Limb (tissue), 2 donors: ENCODE measurements around the gene ZNF627.
"Not testable (repeated sequence)": the region's sequence is repeated elsewhere in the genome, so short reads cannot be mapped to it uniquely, and the experiment has no call there.

Source experiments
- DNase-seq, 2 donors: peaks; one replicate each; pipeline ENCODE4 v3.0.0-alpha.2; 2016; ENCODE audit errors: extremely low spot score in 2 of 2

The ZNF627 gene

GRCh38 chr19:11624069-11624463 is 26.8 kb downstream of the ZNF627 start:
- no peak for DNase-seq

DNA sequence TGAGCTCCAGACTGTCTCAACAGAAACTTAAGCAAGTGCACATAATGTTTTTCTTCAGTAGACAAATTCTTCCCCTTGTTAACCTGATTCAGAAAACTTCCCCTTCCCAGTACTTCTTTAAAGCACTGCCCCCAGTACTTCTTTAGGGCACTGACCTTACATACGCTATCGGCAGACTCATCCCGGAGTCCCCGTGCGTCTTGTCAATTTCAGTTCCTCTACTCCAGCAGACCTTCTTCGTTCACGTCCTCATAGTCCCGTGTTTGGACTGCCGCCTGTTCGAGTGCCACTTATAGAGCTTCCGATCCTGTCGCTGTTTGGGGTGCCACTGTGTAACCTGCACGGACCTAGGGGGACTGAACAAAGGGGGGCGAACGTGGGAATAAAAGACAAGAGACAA is 29.0 kb downstream of the ZNF627 start:
- no peak for DNase-seq

GRCh38 chr19:11633223-11633622 is 35.9 kb downstream of the ZNF627 start:
- no peak for DNase-seq

GRCh38 chr19:11634018-11634662 is 36.9 kb downstream of the ZNF627 start:
- not testable (repeated sequence) for DNase-seq

DNA sequence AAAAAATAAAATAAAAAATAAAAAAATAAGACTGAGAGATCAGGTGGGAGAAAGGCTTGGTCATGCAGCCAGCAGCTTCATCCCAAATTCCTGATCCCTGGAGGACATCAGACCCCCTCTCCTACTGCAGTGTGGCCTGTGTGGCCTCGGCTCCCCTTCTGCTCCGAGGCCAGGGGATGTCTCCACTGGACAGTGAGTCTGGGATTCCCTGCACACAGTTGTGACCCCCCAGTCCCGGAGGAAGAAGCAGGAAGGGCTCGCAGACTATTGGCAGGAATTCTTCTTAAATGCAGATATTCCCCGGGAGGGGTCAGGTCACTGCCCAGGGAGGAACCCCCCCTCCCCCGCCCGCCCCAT is 41.9 kb downstream of the ZNF627 start:
- no peak for DNase-seq

GRCh38 chr19:11639602-11640471 is 42.6 kb downstream of the ZNF627 start:
- DNase-seq, result peak; percentile 96 to 98

DNA sequence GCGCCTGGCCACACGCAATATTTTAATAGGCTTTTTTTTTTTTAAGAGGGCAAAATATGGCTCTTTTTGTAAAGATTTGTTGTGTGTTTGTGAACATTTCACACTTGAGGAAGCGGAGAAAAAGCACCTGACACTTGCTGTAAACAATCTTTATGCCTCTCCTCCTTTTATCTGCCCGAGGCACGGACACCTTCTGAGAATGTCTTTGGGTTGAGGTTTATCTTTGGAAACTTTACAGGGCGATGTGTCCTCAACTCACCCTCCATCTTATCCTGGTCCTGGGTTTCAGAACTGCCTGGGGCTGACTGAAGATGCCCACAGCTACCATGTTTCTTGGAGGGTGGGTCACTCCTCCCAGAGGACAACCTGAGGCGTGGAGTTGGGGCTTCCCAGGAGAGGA is 44.0 kb downstream of the ZNF627 start:
- DNase-seq, result no peak

- DNase-seq, result no peak
Observed at GRCh38 chr19:11642902-11643301, 45.6 kb downstream of the ZNF627 start.

DNA sequence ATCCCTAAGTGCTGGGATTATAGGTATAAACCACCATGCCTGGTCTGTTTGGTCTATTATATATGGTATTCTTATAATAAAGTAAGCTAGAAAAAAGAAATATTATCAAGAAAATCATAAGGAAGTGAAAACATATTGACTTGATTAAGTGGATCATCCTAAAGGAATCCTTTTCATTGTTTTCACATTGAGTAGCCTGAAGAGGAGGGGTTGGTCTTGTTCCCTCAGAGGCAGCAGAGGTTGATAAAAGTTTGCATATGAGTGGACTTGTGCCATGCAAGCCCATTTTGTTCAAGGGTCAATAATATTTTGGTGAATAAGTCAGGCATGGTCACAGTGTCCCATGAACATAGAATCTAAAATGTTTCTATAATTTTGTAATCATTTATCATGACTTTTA is 52.7 kb downstream of the ZNF627 start:
- DNase-seq, result no peak

DNA sequence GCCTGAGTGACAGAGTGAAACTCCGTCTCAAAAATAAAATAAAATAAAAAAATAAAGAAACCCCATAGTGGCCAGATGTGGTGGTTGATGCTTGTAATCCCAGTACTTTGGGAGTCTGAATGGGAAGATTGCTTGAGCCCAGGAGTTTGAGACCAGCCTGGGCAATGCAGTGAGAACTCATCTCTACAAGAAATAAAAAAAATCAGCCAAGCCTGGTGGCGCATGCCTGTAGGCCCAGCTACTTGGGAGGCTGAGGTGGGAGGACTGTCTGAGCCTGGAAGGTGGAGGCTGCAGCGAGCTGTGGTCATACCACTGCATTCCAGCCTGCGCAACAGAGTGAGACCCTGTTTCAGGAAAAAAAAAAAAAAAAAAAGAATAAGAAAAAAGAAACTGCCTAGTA is 53.8 kb downstream of the ZNF627 start:
- DNase-seq, result no peak

DNA sequence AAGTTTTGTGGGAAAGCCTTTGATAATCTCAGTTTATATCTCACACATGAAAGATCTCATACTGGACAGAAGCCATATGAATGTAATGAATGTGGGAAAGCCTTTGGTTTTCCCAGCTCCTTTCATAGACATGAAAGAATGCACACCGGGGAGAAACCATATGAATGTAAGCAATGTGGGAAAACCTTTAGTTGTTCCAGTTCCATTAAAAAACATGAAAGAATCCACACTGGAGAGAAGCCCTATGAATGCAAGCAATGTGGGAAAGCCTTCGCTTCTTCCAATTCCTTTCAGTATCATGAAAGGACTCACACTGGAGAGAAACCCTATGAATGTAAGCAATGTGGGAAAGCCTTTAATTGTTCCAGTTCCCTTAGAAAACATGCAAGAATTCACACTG is 54.8 kb downstream of the ZNF627 start:
- DNase-seq, result no peak

DNA sequence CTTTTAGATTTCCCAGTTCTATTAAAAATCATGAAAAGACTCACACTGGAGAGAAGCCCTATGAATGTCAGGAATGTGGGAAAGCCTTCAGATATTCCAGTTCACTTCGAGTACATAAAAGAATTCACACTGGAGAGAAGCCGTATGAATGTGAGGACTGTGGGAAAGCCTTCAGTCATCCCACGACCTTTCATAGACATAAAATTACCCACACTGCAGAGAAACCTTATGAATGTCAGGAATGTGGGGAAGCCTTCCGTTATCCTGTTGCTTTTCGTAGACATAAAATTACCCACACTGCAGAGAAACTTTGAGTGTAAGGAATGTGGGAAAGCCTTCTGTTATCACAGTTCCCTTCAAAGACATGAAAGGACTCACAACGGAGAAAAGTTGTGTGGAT is 55.2 kb downstream of the ZNF627 start:
- no peak for DNase-seq

DNA sequence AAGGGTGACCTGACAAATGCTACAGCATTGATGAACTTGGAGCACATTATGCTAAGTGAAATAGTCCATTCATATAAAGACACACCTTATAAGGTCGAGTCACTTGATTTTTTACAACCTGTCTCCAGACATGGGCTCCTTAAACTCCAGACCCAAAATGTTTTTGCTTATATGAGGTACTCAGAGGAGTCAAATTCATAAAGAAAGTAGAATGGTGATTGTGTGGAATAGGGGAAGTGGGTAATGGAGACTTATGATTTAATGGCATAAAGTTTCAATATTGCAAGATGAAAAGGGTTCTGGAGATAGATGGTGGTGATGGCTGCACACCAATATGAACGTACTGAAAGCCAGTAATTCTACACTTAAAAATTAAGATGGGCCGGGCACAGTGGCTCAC is 59.3 kb downstream of the ZNF627 start:
- no peak for DNase-seq

GRCh38 chr19:11657307-11657706 is 60.0 kb downstream of the ZNF627 start:
- DNase-seq, result no peak

GRCh38 chr19:11658970-11659369 is 61.7 kb downstream of the ZNF627 start:
- DNase-seq, result no peak

- DNase-seq, result no peak
Observed at GRCh38 chr19:11659612-11660011, 62.3 kb downstream of the ZNF627 start.

DNA sequence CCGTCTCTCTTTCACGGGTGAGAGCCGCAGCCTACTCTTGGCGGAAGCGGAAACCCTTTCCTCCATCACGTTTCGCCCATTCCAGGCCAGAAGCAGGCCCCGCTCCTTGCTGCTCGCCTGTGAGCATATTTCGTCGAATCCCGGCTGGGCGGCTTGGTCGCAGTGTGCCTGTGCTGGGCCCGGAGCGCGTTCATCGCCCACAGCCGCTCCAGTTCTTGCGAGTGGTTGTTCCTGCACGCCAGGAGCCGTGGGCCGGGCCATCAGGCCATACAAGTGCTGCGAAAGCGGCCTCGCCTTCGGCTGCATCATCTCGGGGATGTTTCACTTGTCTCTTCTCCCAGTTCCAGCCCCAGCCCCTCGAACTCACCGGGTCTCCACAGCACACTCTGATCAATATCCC is 65.0 kb downstream of the ZNF627 start:
- DNase-seq, result no peak

- no peak for DNase-seq
Observed at GRCh38 chr19:11663181-11663591, 65.9 kb downstream of the ZNF627 start.
